ENCODE measurements around the gene PAQR8.
"Not testable (repeated sequence)": the region's sequence is repeated elsewhere in the genome, so short reads cannot be mapped to it uniquely, and the experiment has no call there.

The PAQR8 gene

GRCh38 chr6:52384145-52384766, 22.3 kb downstream of the PAQR8 start:
- TF ChIP-seq CTCF (IDR thresholded peaks at IDR 0.05; ENCODE audit: low read depth, low read length, missing control alignments) = no peak
- in situ Hi-C loops (cut with HindIII; ENCODE audit: low sequenced_read_pairs) = no loop called here
- no peak overlapping the region for H3K4me3 ChIP-seq (ENCODE audit: low read depth, low read length)

GRCh38 chr6:52385074-52385473, 23.1 kb downstream of the PAQR8 start:
- no peak overlapping the region for H3K4me3 ChIP-seq (ENCODE audit: low read depth, low read length)
- DNase-seq (ENCODE audit: low read depth) = no peak
- in situ Hi-C loops (cut with HindIII; ENCODE audit: low sequenced_read_pairs) = no loop called here
- no peak for TF ChIP-seq CTCF (IDR thresholded peaks at IDR 0.05; ENCODE audit: low read depth, low read length, missing control alignments)

More at GRCh38 chr6:52384145-52384766, 22.3 kb downstream of the PAQR8 start:
- no peak for DNase-seq (ENCODE audit: low read depth)

- H3K4me3 ChIP-seq (ENCODE audit: low read depth, low read length); in situ Hi-C loops (cut with HindIII; ENCODE audit: low sequenced_read_pairs); DNase-seq (ENCODE audit: low read depth): not testable (repeated sequence)
These were observed 26.2 kb downstream of the PAQR8 start for GRCh38 chr6:52388119-52388518.

- no peak overlapping the region for H3K4me3 ChIP-seq (ENCODE audit: low read depth, low read length)
- in situ Hi-C loops (cut with HindIII; ENCODE audit: low sequenced_read_pairs) = no loop called here
- no peak for TF ChIP-seq CTCF (IDR thresholded peaks at IDR 0.05; ENCODE audit: low read depth, low read length, missing control alignments)
These were observed 26.8 kb downstream of the PAQR8 start for GRCh38 chr6:52388790-52389189.

GRCh38 chr6:52389264-52389625, 27.3 kb downstream of the PAQR8 start:
- in situ Hi-C loops (cut with HindIII; ENCODE audit: low sequenced_read_pairs) = no loop called here

More at GRCh38 chr6:52388790-52389189, 26.8 kb downstream of the PAQR8 start:
- no peak for DNase-seq (ENCODE audit: low read depth)

GRCh38 chr6:52389626-52390360, 27.8 kb downstream of the PAQR8 start:
- no peak overlapping the region for H3K4me3 ChIP-seq (ENCODE audit: low read depth, low read length)
- TF ChIP-seq CTCF (IDR thresholded peaks at IDR 0.05; ENCODE audit: low read depth, low read length, missing control alignments) = no peak
- no peak for DNase-seq (ENCODE audit: low read depth)
- in situ Hi-C loops (cut with HindIII; ENCODE audit: low sequenced_read_pairs) = no loop called here

More at GRCh38 chr6:52389264-52389625, 27.3 kb downstream of the PAQR8 start:
- TF ChIP-seq CTCF (IDR thresholded peaks at IDR 0.05; ENCODE audit: low read depth, low read length, missing control alignments) = no peak
- DNase-seq (ENCODE audit: low read depth) = no peak
- no peak overlapping the region for H3K4me3 ChIP-seq (ENCODE audit: low read depth, low read length)

GRCh38 chr6:52390361-52390727, 28.4 kb downstream of the PAQR8 start:
- peak; percentile 49 for DNase-seq (ENCODE audit: low read depth)
- no peak for TF ChIP-seq CTCF (IDR thresholded peaks at IDR 0.05; ENCODE audit: low read depth, low read length, missing control alignments)
- H3K4me3 ChIP-seq (ENCODE audit: low read depth, low read length) = no peak overlapping the region
- in situ Hi-C loops (cut with HindIII; ENCODE audit: low sequenced_read_pairs) = no loop called here
